Osteocyte (in vitro differentiated cells): Measurements from ENCODE around the gene IRS2. TPM values are rescaled to one million over a fixed set of nuclear protein-coding genes. Genes with fewer than 3 reads are reported as not detected.
"Not testable (repeated sequence)": the region's sequence is repeated elsewhere in the genome, so short reads cannot be mapped to it uniquely, and the experiment has no call there.

Experiments
- DNase-seq: peaks from one replicate; pipeline ENCODE4 v3.0.0; 2021; ENCODE audit warnings: mixed read lengths; ENCODE audit not compliant: unreplicated experiment; ENCODE audit errors: extremely low spot score
- H3K27ac Mint-ChIP-seq: one replicate; pipeline ENCODE4 v1.8.0; 2021; ENCODE audit warnings: mild to moderate bottlenecking, mixed read lengths; ENCODE audit not compliant: unreplicated experiment
- H3K27me3 Mint-ChIP-seq: one replicate; pipeline ENCODE4 v1.8.0; 2021; ENCODE audit warnings: mixed read lengths; ENCODE audit not compliant: unreplicated experiment
- H3K36me3 Mint-ChIP-seq: one replicate; pipeline ENCODE4 v1.8.0; 2021; ENCODE audit warnings: mixed read lengths; ENCODE audit not compliant: unreplicated experiment
- H3K4me1 Mint-ChIP-seq: one replicate; pipeline ENCODE4 v1.8.0; 2021; ENCODE audit warnings: mixed read lengths; ENCODE audit not compliant: unreplicated experiment
- H3K4me3 Mint-ChIP-seq: one replicate; pipeline ENCODE4 v1.8.0; 2021; ENCODE audit warnings: mild to moderate bottlenecking, moderate library complexity, mixed read lengths; ENCODE audit not compliant: unreplicated experiment
- H3K9me3 Mint-ChIP-seq: one replicate; pipeline ENCODE4 v1.8.0; 2021; ENCODE audit warnings: mixed read lengths; ENCODE audit not compliant: unreplicated experiment
- CTCF ChIP-seq: fragments of 200-600 bp; sonication (generic); IDR thresholded peaks from 2 replicates; pipeline ENCODE4 v1.5.0; 2021; ENCODE audit warnings: antibody characterized with exemption, mild to moderate bottlenecking, moderate library complexity
- total RNA-seq: library from RNA; stranded (reverse); gene quantifications from 2 replicates; pipeline ENCODE4 v1.2.1, GENCODE V29; 2021

The IRS2 gene
- total RNA-seq, 1 donor from 2014 or later: 52.3 TPM

DNA sequence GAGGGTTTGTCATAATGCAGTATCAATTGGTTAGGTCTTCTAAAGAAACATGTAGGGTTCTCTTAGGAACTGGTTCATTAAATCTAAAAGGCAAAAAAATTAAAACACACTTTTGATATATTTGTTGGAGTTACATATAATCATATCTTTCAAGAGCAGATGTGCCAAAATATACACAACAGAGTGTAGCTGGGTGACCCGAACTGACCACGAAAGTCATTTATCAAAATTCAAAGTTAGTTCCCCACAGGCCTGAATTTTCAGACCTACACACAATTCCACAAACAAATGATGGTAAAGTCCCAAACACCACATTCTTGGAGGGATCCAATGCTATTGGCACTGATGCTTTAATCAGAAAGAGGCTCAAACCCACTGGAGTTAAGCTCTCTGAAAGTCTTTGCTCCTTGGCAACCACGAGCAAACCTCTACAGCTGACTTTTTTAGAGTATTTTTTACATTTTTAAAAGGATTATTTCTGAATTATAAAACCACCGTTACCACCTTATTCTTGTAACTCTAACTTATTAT lies 50.9 kb downstream of the IRS2 start:
- Mint-ChIP-seq H3K9me3 (no peaks in the 10 kb centered on the region), H3K27ac (no peak overlapping the region), H3K4me1 (no peaks in the 10 kb centered on the region), H3K36me3 (no peaks in the 10 kb centered on the region), H3K27me3 (no peaks in the 10 kb centered on the region), H3K4me3 (no peak overlapping the region)
- DNase-seq: no peak
- no peak for TF ChIP-seq CTCF

GRCh38 chr13:109734002-109734785 lies 52.2 kb downstream of the IRS2 start:
- Mint-ChIP-seq H3K27ac (no peak overlapping the region), H3K4me3 (no peak overlapping the region), H3K36me3 (no peaks in the 10 kb centered on the region), H3K9me3 (no peaks in the 10 kb centered on the region), H3K4me1 (peaks cover 4% of the 10 kb centered on the region), H3K27me3 (no peaks in the 10 kb centered on the region)
- TF ChIP-seq CTCF: no peak
- no peak for DNase-seq

GRCh38 chr13:109733550-109733949 lies 52.8 kb downstream of the IRS2 start:
- Mint-ChIP-seq H3K27me3 (no peaks in the 10 kb centered on the region), H3K27ac (no peak overlapping the region), H3K4me1 (peaks cover 11% of the 10 kb centered on the region), H3K36me3 (no peaks in the 10 kb centered on the region), H3K9me3 (no peaks in the 10 kb centered on the region), H3K4me3 (no peak overlapping the region)
- TF ChIP-seq CTCF: no peak
- DNase-seq: no peak

- not testable (repeated sequence) for DNase-seq, H3K27ac Mint-ChIP-seq, H3K27me3 Mint-ChIP-seq, H3K36me3 Mint-ChIP-seq, H3K4me3 Mint-ChIP-seq, H3K9me3 Mint-ChIP-seq
- H3K4me1 Mint-ChIP-seq: peaks cover 17% of the 10 kb centered on the region
Measured at GRCh38 chr13:109732470-109733170, 53.8 kb downstream of the IRS2 start.

DNA sequence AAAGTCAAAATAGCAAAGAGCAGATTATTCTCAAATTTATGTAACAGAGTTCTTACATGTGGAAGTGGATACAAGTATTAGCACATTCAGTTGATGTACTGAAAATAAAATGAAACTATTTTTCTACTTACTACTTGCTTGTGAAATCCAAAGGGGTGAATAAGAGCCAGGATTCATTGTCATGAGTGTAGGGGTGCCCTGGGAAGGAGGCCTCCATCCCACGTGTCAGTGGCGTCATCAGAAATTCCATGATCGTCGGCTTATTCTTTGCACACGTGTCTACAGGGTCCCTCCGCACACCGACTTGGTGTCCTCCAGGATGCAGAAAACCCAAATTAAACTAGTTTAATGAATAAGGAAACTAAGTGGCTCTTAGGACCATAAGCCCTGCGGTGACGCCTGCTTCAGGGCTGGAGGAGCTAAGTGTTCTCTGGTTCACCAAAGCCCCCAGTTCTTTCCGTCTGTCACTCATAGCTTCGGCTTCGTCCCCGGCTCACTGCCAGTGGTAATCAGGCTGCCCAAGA lies 55.5 kb downstream of the IRS2 start:
- no peaks in the 10 kb centered on the region for H3K9me3 Mint-ChIP-seq
- DNase-seq: no peak
- no peak overlapping the region for H3K4me3 Mint-ChIP-seq

More for the DNA sequence above, 55.5 kb downstream of the IRS2 start:
- H3K27ac Mint-ChIP-seq: no peak overlapping the region
- no peaks in the 10 kb centered on the region for H3K36me3 Mint-ChIP-seq
- peaks cover 17% of the 10 kb centered on the region for H3K4me1 Mint-ChIP-seq
- no peaks in the 10 kb centered on the region for H3K27me3 Mint-ChIP-seq
- no peak for TF ChIP-seq CTCF
